ENCODE measurements around the gene NF1. TPM values are rescaled to one million over a fixed set of nuclear protein-coding genes. Genes with fewer than 3 reads are reported as not detected.
"Not testable (repeated sequence)": the region's sequence is repeated elsewhere in the genome, so short reads cannot be mapped to it uniquely, and the experiment has no call there.

Gene NF1
- total RNA-seq, 1 experiment from 2014 or later, result 57.0 TPM

GRCh38 chr17:31130286-31131224 lies 35.8 kb downstream of the NF1 start:
- no peak for DNase-seq
- H3K27me3 ChIP-seq, result no peaks in the 10 kb centered on the region
- no peak overlapping the region for H3K27ac ChIP-seq
- peaks cover 5% of the 10 kb centered on the region; the same call in 1 of the 2 replicates for H3K36me3 ChIP-seq
- no peaks in the 10 kb centered on the region; the same call in 1 of the 2 replicates for H3K9me3 ChIP-seq (replicated peaks)
- no peak overlapping the region for H3K4me3 ChIP-seq
- H3K4me1 ChIP-seq, result no peaks in the 10 kb centered on the region

DNA sequence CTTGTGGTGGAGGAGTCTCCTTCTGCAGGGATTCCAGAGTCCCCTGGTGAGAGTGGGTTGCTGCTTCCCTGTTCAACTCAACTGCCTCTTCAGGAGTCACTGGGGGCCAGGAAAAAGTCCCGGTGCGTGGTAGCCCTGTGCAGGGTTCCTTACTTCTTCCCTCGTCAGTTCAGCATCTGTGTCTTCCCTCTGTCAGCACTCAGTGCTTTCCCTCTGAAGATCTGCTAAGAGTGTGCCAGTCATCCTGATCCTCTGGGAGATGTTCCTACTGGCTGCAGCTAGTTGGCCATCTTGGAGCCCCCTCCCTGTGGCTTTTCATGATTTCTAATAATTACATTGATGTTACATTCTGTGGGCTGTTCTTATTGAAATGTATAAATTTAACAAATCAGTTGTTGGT lies 36.5 kb downstream of the NF1 start:
- Histone ChIP-seq H3K27me3 (no peaks in the 10 kb centered on the region), H3K9me3 (replicated peaks) (no peaks in the 10 kb centered on the region; the same call in 1 of the 2 replicates)
- DNase-seq, result no peak

GRCh38 chr17:31132977-31133376 lies 38.2 kb downstream of the NF1 start:
- Histone ChIP-seq H3K4me1 (no peaks in the 10 kb centered on the region), H3K36me3 (peaks cover 15% of the 10 kb centered on the region), H3K27me3 (no peaks in the 10 kb centered on the region), H3K27ac (no peak overlapping the region), H3K9me3 (replicated peaks) (no peaks in the 10 kb centered on the region; the same call in 1 of the 2 replicates), H3K4me3 (no peak overlapping the region)
- no peak for DNase-seq

More for the DNA sequence above, 36.5 kb downstream of the NF1 start:
- Histone ChIP-seq H3K36me3 (peaks cover 7% of the 10 kb centered on the region; the same call in 1 of the 2 replicates), H3K4me1 (no peaks in the 10 kb centered on the region), H3K27ac (no peak overlapping the region), H3K4me3 (no peak overlapping the region)

DNA sequence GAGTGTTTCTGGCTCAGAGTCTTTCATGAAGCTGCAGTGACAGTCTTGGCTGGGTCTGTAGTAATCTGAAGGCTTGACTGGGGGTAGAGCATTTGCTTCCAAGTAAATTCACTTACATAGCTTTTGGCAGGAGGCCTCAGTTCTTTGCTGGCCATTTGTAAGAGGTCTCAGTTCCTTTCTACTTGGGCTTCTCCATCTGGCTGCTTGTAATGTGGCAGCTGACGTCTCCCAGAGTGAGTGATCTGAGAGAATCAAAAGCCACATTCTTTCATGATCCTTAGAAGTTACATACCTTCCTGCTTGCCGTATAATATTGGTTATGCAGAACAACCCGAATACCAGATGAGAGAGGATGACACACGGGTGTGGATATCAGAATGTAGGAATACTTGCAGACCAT lies 39.8 kb downstream of the NF1 start:
- H3K4me3 ChIP-seq, result no peak overlapping the region
- no peak for DNase-seq
- no peaks in the 10 kb centered on the region for H3K9me3 ChIP-seq (replicated peaks)
- H3K36me3 ChIP-seq, result peaks cover 18% of the 10 kb centered on the region
- H3K4me1 ChIP-seq, result no peaks in the 10 kb centered on the region
- H3K27ac ChIP-seq, result no peak overlapping the region
- no peaks in the 10 kb centered on the region for H3K27me3 ChIP-seq

DNA sequence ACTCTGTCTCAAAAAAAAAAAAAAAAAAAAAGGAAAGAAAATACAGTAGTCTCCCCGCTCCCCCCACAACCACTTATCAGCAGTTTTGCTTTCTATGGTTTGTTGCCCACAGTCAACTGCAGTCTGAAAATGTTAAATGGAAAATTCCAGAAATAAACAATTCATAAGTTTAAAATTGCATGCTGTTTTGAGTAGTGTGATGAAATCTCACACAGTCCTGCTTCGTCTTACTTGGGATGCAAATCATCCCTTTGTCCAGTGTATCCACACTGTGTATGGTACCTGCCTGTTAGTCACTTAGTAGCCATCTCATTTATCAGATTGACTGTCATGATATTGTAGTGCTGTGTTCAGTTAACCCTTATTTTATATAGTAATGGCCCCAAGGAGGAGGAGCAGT lies 41.5 kb downstream of the NF1 start:
- no peak overlapping the region for H3K4me3 ChIP-seq
- H3K27ac ChIP-seq, result no peak overlapping the region
- no peaks in the 10 kb centered on the region for H3K4me1 ChIP-seq
- no peak for DNase-seq
- H3K36me3 ChIP-seq, result peaks cover 18% of the 10 kb centered on the region
- no peaks in the 10 kb centered on the region for H3K9me3 ChIP-seq (replicated peaks)
- no peaks in the 10 kb centered on the region for H3K27me3 ChIP-seq

GRCh38 chr17:31140111-31140510 lies 45.3 kb downstream of the NF1 start:
- Histone ChIP-seq H3K27ac (no peak overlapping the region), H3K4me1 (0 out of 2 replicates have a peak, but pooled peaks cover 2% of the 10 kb centered on the region), H3K36me3 (peaks cover 18% of the 10 kb centered on the region), H3K4me3 (no peak overlapping the region), H3K27me3 (no peaks in the 10 kb centered on the region), H3K9me3 (replicated peaks) (no peaks in the 10 kb centered on the region)
- DNase-seq, result no peak

- H3K9me3 ChIP-seq (replicated peaks), result no peaks in the 10 kb centered on the region
- H3K4me3 ChIP-seq, result no peak overlapping the region
- no peaks in the 10 kb centered on the region for H3K27me3 ChIP-seq
- DNase-seq, result no peak
- peaks cover 5% of the 10 kb centered on the region; the same call in 1 of the 2 replicates for H3K36me3 ChIP-seq
- H3K27ac ChIP-seq, result no peak overlapping the region
- peaks cover 17% of the 10 kb centered on the region for H3K4me1 ChIP-seq
Observed at GRCh38 chr17:31144428-31144827, 49.7 kb downstream of the NF1 start.

DNA sequence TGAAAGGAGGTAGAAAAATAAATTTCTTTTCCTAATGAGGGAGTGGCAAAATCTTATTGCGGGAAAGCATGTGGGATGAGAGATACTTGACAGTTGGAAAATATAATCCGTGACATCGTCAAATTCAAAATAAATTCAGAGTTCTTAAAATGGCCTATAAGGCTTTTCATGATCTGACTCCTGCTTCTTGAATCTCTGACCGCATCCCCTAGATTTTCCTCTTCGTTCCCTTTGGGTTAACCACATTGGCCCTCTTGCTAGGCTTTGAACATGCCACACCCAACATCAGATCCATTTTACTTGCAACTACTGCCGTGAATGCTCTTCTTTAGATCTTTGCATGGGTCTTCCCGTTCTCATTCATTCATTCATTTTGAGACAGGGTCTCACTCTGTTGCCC lies 50.1 kb downstream of the NF1 start:
- peaks cover 17% of the 10 kb centered on the region for H3K4me1 ChIP-seq
- no peaks in the 10 kb centered on the region for H3K27me3 ChIP-seq
- no peak overlapping the region for H3K4me3 ChIP-seq
- peaks cover 3% of the 10 kb centered on the region; the same call in 1 of the 2 replicates for H3K36me3 ChIP-seq
- no peak overlapping the region for H3K27ac ChIP-seq
- no peak for DNase-seq
- H3K9me3 ChIP-seq (replicated peaks), result no peaks in the 10 kb centered on the region

- peak; percentile 75 to 91 for DNase-seq
- Histone ChIP-seq H3K4me1 (peaks cover 14% of the 10 kb centered on the region), H3K36me3 (peaks cover 3% of the 10 kb centered on the region; the same call in 1 of the 2 replicates), H3K9me3 (replicated peaks) (no peaks in the 10 kb centered on the region), H3K27ac (peak overlapping the region; percentile 66), H3K27me3 (no peaks in the 10 kb centered on the region), H3K4me3 (peak overlapping the region; percentile 6; the same call in 1 of the 2 replicates)
Observed at GRCh38 chr17:31147507-31148202, 52.9 kb downstream of the NF1 start.

GRCh38 chr17:31148205-31148604 lies 53.4 kb downstream of the NF1 start:
- no peak overlapping the region for H3K4me3 ChIP-seq
- H3K27ac ChIP-seq, result peak overlapping the region; percentile 66
- H3K4me1 ChIP-seq, result peaks cover 14% of the 10 kb centered on the region

DNA sequence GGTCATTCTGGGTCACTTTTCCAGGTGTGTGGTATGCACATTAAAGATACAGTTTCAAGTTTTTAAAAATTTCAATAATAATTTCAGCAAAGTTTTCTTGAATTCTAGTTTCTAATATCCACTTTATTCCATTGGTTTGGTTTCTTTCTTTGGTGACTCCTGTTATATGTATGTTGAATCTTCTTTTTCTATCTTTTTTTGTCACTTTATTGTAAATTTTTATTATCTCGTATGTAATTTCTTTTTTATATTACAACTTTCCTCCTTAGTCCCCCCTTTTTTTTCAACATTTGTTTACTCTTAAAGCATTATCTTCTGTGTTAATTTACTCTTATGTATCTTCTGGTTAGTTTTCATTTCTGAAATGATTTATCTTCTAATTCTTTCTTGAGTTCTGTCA lies 57.5 kb downstream of the NF1 start:
- Histone ChIP-seq H3K4me1 (peaks cover 30% of the 10 kb centered on the region), H3K27ac (no peak overlapping the region), H3K36me3 (peaks cover 5% of the 10 kb centered on the region), H3K27me3 (no peaks in the 10 kb centered on the region), H3K4me3 (no peak overlapping the region), H3K9me3 (replicated peaks) (no peaks in the 10 kb centered on the region)
- DNase-seq, result no peak

More at GRCh38 chr17:31148205-31148604, 53.4 kb downstream of the NF1 start:
- Histone ChIP-seq H3K36me3 (no peaks in the 10 kb centered on the region; the same call in 1 of the 2 replicates), H3K27me3 (no peaks in the 10 kb centered on the region), H3K9me3 (replicated peaks) (no peaks in the 10 kb centered on the region)
- DNase-seq, result peak in 1 of 2 experiments; percentile 60

- H3K36me3 ChIP-seq, result peaks cover 17% of the 10 kb centered on the region
- no peaks in the 10 kb centered on the region for H3K9me3 ChIP-seq (replicated peaks)
- no peak overlapping the region for H3K4me3 ChIP-seq
- DNase-seq, result no peak
- peak overlapping the region; percentile 57 for H3K27ac ChIP-seq
- H3K27me3 ChIP-seq, result no peaks in the 10 kb centered on the region
- peaks cover 18% of the 10 kb centered on the region for H3K4me1 ChIP-seq
Observed at GRCh38 chr17:31155208-31155810, 60.5 kb downstream of the NF1 start.

GRCh38 chr17:31156326-31156725 lies 61.5 kb downstream of the NF1 start:
- Histone ChIP-seq H3K27me3 (no peaks in the 10 kb centered on the region), H3K4me1 (peaks cover 18% of the 10 kb centered on the region), H3K36me3 (peaks cover 17% of the 10 kb centered on the region), H3K4me3 (no peak overlapping the region), H3K27ac (peak overlapping the region; percentile 57), H3K9me3 (replicated peaks) (no peaks in the 10 kb centered on the region)
- peak in 1 of 2 experiments; percentile 31 for DNase-seq

DNA sequence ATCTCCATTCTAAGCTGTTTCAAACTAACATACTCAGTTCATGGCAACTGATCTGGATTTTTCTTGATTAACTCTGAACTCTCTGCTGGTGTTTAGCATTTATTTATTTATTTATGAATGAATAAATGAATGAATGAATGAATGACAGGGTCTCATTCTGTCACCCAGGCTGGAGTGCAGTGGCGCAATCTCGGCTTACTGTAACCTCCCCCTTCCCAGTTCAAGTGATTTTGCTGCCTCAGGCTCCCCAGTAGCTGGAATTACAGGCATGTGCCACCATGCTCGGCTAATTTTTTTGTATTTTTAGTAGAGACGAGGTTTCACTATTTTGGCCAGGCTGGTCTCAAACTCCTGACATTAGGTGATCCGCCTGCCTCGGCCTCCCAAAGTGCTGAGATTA lies 62.1 kb downstream of the NF1 start:
- H3K27ac ChIP-seq, result peak overlapping the region; percentile 57
- not testable (repeated sequence) for DNase-seq; H3K9me3 ChIP-seq (replicated peaks); H3K4me3 ChIP-seq; H3K27me3 ChIP-seq
- peaks cover 17% of the 10 kb centered on the region for H3K36me3 ChIP-seq
- peaks cover 18% of the 10 kb centered on the region for H3K4me1 ChIP-seq

Measured in SJCRH30 (cell line).